Fibroblast of the conjunctiva (primary cell): ENCODE data around the gene CD244.

Experiments used
- DNase-seq: peaks from one replicate; pipeline ENCODE4 v3.0.0-alpha.2; 2010; ENCODE audit warnings: low read depth

The CD244 gene

GRCh38 chr1:160781186-160781766 is 81.4 kb downstream of the CD244 start:
- DNase-seq: no peak

- DNase-seq: no peak
These were observed 82.3 kb downstream of the CD244 start for GRCh38 chr1:160780398-160780755.
